Right lobe of liver (tissue), 6 donors: ENCODE results near the gene PTGR1. TPM values are rescaled to one million over a fixed set of nuclear protein-coding genes. Genes with fewer than 3 reads are reported as not detected.

Source experiments
- ATAC-seq, 4 donors: fragments of 200-7000 bp; cut with Tn5 transposase; one replicate each; pipeline ENCODE4 v1.9.1; 2020; ENCODE audit warnings: mild to moderate bottlenecking in 4 of 4, moderate library complexity in 4 of 4
- DNase-seq, 3 donors: peaks; one replicate each; pipeline ENCODE4 v3.0.0-alpha.2; 2020
- H3K27ac ChIP-seq, 3 donors: fragments of 200-600 bp; one replicate each; pipeline ENCODE4 v1.8.0; 2022
- H3K27me3 ChIP-seq, 2 donors: fragments of 200-600 bp; one replicate each; pipeline ENCODE4 v1.8.0; 2022
- H3K36me3 ChIP-seq, 4 donors: fragments of 200-600 bp; sonication (generic) in 1 of 4; one replicate each; pipeline versions ENCODE4 v1.5.1 to v1.8.0; 2017 to 2022; ENCODE audit warnings: control low read depth in 1 of 4
- H3K4me1 ChIP-seq, 4 donors: fragments of 200-600 bp; sonication (generic) in 1 of 4; one replicate each; pipeline versions ENCODE4 v1.5.1 to v1.8.0; 2017 to 2022; ENCODE audit warnings: control low read depth in 1 of 4
- H3K4me3 ChIP-seq, 3 donors: fragments of 200-600 bp; one replicate each; pipeline ENCODE4 v1.8.0; 2022
- H3K9me3 ChIP-seq, 4 donors: fragments of 200-600 bp; sonication (generic) in 1 of 4; one replicate each; pipeline versions ENCODE4 v1.5.1 to v1.8.0; 2017 to 2022; ENCODE audit warnings: control low read depth in 1 of 4
- POLR2A ChIP-seq: fragments of 450-650 bp; IDR thresholded peaks from one replicate; pipeline ENCODE4 v1.6.1; 2017; ENCODE audit warnings: antibody characterized with exemption, mild to moderate bottlenecking
- WGBS: methylation state at CpG from one replicate; pipeline ENCODE4 v1.1.6; 2018; ENCODE audit warnings: low coverage, low lambda C conversion rate; ENCODE audit not compliant: insufficient coverage; ENCODE audit errors: missing lambda C conversion rate; 5-methylcytosine and 5-hydroxymethylcytosine counted together
- intact Hi-C, 2 donors: fragments of 100-400 bp; cut with DNase I; formaldehyde crosslinking; loops; one replicate each; pipeline versions ENCODE4 v1.11.2 to v1.14.1; 2022
- total RNA-seq, 6 experiments: library from RNA; depleted of rRNA in 2 of 6; stranded (reverse); fragments of >200 nt in 2 of 6; fragmentation: NEBNext Ultra II Directional in 3 of 6; extraction: Animal tissue kit (Norgen Biotek cat#: 25700) in 3 of 6; gene quantifications; one replicate each; pipeline versions ENCODE4 v1.1.0 to v1.2.4, GENCODE V29; 2016 to 2023
- TF ChIP-seq, protein P1 (sequence below), 4 donors: fragments of 200-600 bp in 3 of 4; fragments of 450-650 bp in 1 of 4; IDR thresholded peaks; one replicate each; pipeline versions ENCODE4 v1.5.1 to v1.8.0; 2016 to 2022; ENCODE audit warnings: antibody characterized with exemption in 4 of 4, mild to moderate bottlenecking in 2 of 4
- donor health status: DM: no; HTN: yes; CAD: no.
- donor health status: DM: no; HTN: no; CAD: no.
- donor health status: DM: no; HTN: no; CAD: no.
- donor health status: DM: no; HTN: yes; CAD: no.
- donor health status: DM: no; HTN: yes; CAD: no.

Gene PTGR1
- total RNA-seq, 6 experiments from 2014 or later: 477 to 1,242 (median 773) TPM

DNA sequence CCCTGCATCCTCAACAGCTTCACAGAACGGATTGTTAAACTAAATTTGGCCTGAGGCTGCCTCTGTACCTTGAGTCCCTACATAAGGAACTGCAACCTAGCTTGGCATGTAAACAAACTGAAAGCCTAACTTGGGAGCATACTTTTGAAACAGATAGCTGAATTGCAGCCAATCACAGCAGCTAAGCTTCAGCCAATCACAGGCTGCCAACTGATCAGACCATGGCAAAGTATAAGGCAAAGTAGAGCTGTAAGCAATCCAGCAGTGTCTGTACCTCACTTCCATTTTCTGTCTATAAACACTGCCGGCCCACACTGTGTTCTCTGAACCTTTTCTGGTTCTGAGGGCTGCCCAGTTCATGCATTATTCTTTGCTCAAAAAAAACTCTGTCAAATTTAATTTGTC lies 83.4 kb downstream of the PTGR1 start:
- DNase-seq (no peak), ATAC-seq (no peak)
- Histone ChIP-seq H3K4me3 (no peak overlapping the region), H3K36me3 (no peaks in the 10 kb centered on the region), H3K27me3 (no peaks in the 10 kb centered on the region), H3K9me3 (no peaks in the 10 kb centered on the region), H3K27ac (no peak overlapping the region), H3K4me1 (no peaks in the 10 kb centered on the region)
- intact Hi-C loops: no loop called here
- WGBS: 62% methylated on average over 2 of the region's 2 CpGs
- TF ChIP-seq POLR2A: no peak
- TF ChIP-seq, protein P1, sequence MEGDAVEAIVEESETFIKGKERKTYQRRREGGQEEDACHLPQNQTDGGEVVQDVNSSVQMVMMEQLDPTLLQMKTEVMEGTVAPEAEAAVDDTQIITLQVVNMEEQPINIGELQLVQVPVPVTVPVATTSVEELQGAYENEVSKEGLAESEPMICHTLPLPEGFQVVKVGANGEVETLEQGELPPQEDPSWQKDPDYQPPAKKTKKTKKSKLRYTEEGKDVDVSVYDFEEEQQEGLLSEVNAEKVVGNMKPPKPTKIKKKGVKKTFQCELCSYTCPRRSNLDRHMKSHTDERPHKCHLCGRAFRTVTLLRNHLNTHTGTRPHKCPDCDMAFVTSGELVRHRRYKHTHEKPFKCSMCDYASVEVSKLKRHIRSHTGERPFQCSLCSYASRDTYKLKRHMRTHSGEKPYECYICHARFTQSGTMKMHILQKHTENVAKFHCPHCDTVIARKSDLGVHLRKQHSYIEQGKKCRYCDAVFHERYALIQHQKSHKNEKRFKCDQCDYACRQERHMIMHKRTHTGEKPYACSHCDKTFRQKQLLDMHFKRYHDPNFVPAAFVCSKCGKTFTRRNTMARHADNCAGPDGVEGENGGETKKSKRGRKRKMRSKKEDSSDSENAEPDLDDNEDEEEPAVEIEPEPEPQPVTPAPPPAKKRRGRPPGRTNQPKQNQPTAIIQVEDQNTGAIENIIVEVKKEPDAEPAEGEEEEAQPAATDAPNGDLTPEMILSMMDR (IDR thresholded peaks at IDR 0.05): no peak

DNA sequence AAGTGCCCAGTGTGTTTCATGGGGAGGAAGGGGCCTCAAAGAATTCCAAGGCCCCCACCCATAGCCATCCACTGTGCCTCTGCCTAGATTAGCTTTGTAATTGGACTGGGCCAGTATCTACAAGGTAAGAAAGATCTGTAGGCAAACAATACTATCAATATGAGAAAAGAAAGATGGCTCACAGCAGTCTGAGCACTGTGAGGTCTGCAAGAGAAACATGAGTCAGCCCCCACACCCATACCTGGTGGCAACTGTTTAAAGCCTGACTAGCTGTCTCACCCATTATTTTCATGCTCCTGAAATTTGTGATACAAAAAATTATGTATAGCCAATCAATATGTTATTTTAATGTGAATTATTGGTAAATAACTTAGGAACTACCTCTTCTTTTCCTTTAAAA lies 84.5 kb downstream of the PTGR1 start:
- no peak for ATAC-seq
- no peak overlapping the region for H3K4me3 ChIP-seq
- H3K4me1 ChIP-seq: no peaks in the 10 kb centered on the region

More for the DNA sequence above, 84.5 kb downstream of the PTGR1 start:
- no peak for DNase-seq
- Histone ChIP-seq H3K27ac (no peak overlapping the region), H3K27me3 (no peaks in the 10 kb centered on the region), H3K36me3 (no peaks in the 10 kb centered on the region), H3K9me3 (no peaks in the 10 kb centered on the region)
- intact Hi-C loops: no loop called here
- TF ChIP-seq POLR2A: no peak
- TF ChIP-seq, protein P1 (IDR thresholded peaks at IDR 0.05): no peak

Other genes with a start within 250 kb of the PTGR1 start
- gene ECPAS, start 115.3 kb downstream of the PTGR1 start, total RNA-seq: 10 to 100 TPM; 36.8 to 52.8 (median 41.1) TPM
- gene ZNF483, start 74.5 kb downstream of the PTGR1 start, total RNA-seq: 1 to 10 TPM in 1 of 6 experiments, under 1 TPM in 5; 0.06 to 1.2 (median 0.37) TPM
- 10 to 100 TPM; 12.2 to 32.8 (median 18.2) TPM for gene DNAJC25, start 31.7 kb upstream of the PTGR1 start, total RNA-seq
- 10 to 100 TPM in 3 of 6 experiments, 1 to 10 TPM in 3; 8.1 to 23.8 (median 14.0) TPM for gene GNG10, start 62.0 kb upstream of the PTGR1 start, total RNA-seq
- gene SHOC1, start 195.3 kb upstream of the PTGR1 start, total RNA-seq: not detected